Measurements from ENCODE around the gene ACKR3. TPM values are rescaled to one million over a fixed set of nuclear protein-coding genes. Genes with fewer than 3 reads are reported as not detected.

ACKR3 gene
- total and polyA plus RNA-seq, 2 of the 4 experiments (the other 2 are of a cell fraction), result not detected

GRCh38 chr2:236608710-236609109 lies 39.1 kb downstream of the ACKR3 start:
- CTCF ChIA-PET, result no interaction called here

More at GRCh38 chr2:236608710-236609109, 39.1 kb downstream of the ACKR3 start:
- no TSS peak for BruUV-seq (replicated peaks)
- ATAC-seq (ENCODE audit: low read depth) (no peak), DNase-seq (no peak)
- no peaks in the 10 kb centered on the region; the same call in 1 of the 2 replicates for H3K9me3 ChIP-seq (ENCODE audit: control insufficient read depth, insufficient read depth, low read length)
- no peak overlapping the region for H3K4ac ChIP-seq (ENCODE audit: low read depth, low read length)
- H3K36me3 ChIP-seq (ENCODE audit: control insufficient read depth, insufficient read depth, low read length), result no peaks in the 10 kb centered on the region
- H3K27me3 ChIP-seq (ENCODE audit: control insufficient read depth, insufficient read depth, low read length), result peaks cover 7% of the 10 kb centered on the region
- TF ChIP-seq ELK1 (IDR thresholded peaks at IDR 0.05; ENCODE audit: borderline replicate concordance, low read depth, low read length) (no peak), CEBPB (IDR thresholded peaks at IDR 0.05; ENCODE audit: low read depth, low read length) (no peak), RCOR1 (IDR thresholded peaks at IDR 0.05; ENCODE audit: insufficient replicate concordance, low read length) (no peak), CHD1 (IDR thresholded peaks at IDR 0.05; ENCODE audit: low read depth, low read length) (no peak), NFE2L2 (IDR thresholded peaks at IDR 0.05; ENCODE audit: low read depth, low read length) (no peak), MXI1 (IDR thresholded peaks at IDR 0.05; ENCODE audit: borderline replicate concordance, low read depth, low read length) (no peak), MAZ (IDR thresholded peaks at IDR 0.05; ENCODE audit: borderline replicate concordance, low read depth, low read length) (no peak), SMC3 (IDR thresholded peaks at IDR 0.05; ENCODE audit: low read depth, low read length) (no peak), RFX5 (IDR thresholded peaks at IDR 0.05; ENCODE audit: low read depth, low read length) (no peak), USF2 (IDR thresholded peaks at IDR 0.05; ENCODE audit: low read depth, low read length) (no peak), RAD21 (IDR thresholded peaks at IDR 0.05; ENCODE audit: low read length) (no peak), CTCF (conservative IDR thresholded peaks at IDR 0.05; ENCODE audit: low read depth, low read length) (no peak), BHLHE40 (IDR thresholded peaks at IDR 0.05; ENCODE audit: low read depth, low read length) (no peak)
- dilution Hi-C loops (cut with HindIII; ENCODE audit: low sequenced_read_pairs, unreplicated experiment), result no loop called here
- H4K20me1 ChIP-seq (ENCODE audit: insufficient read depth, low read length), result no peaks in the 10 kb centered on the region
- no peaks in the 10 kb centered on the region for H3K9me1 ChIP-seq (ENCODE audit: insufficient read depth, low read length)
- H3K27ac ChIP-seq (ENCODE audit: insufficient read depth, low read length), result no peak overlapping the region
- H2BK5ac ChIP-seq (ENCODE audit: low read depth, low read length, poor library complexity, severe bottlenecking), result no peak overlapping the region
- 67% methylated on average over 3 of the region's 3 CpGs; no CpG with 5 or more reads in 1 of the 2 experiments for WGBS, 2 experiments (ENCODE audit: extremely low coverage in 2 of 2, insufficient read length in 1 of 2)
- H2BK15ac ChIP-seq (ENCODE audit: low read depth, low read length), result no peak overlapping the region
- H3K18ac ChIP-seq (ENCODE audit: low read depth, low read length), result no peak overlapping the region
- H3K79me1 ChIP-seq (ENCODE audit: low read depth in 1 of 2, low read length in 2 of 2), result no peaks in the 10 kb centered on the region
- H4K5ac ChIP-seq (ENCODE audit: low read depth, low read length), result no peak overlapping the region
- no peak overlapping the region for H2AFZ ChIP-seq (replicated peaks; ENCODE audit: low read length, poor library complexity)
- in situ Hi-C loops (cut with MboI; ENCODE audit: low sequenced_read_pairs), result no loop called here
- H3K4me1 ChIP-seq (ENCODE audit: control insufficient read depth, insufficient read depth, low read length), result peaks cover 2% of the 10 kb centered on the region; the same call in 1 of the 2 replicates
- H2BK20ac ChIP-seq (ENCODE audit: low read depth, low read length), result no peak overlapping the region
- no peak overlapping the region for H2AK5ac ChIP-seq (ENCODE audit: low read depth, low read length)
- H4K91ac ChIP-seq (ENCODE audit: insufficient read depth, low read depth, low read length), result no peak overlapping the region
- H3K14ac ChIP-seq (replicated peaks; ENCODE audit: low read depth, low read length), result no peak overlapping the region
- no peak overlapping the region for H3K23ac ChIP-seq (ENCODE audit: low read depth, low read length)
- H3K9ac ChIP-seq (ENCODE audit: low read depth, low read length), result no peak overlapping the region
- POLR2A ChIA-PET (ENCODE audit: unreplicated experiment), result no interaction called here
- no peak overlapping the region for H3K4me2 ChIP-seq (ENCODE audit: low read depth, low read length)
- intact Hi-C loops (cut with micrococcal nuclease), result no loop called here
- H2AK9ac ChIP-seq (replicated peaks; ENCODE audit: low read depth, low read length, poor library complexity), result no peak overlapping the region
- no peak overlapping the region for H2BK120ac ChIP-seq (ENCODE audit: low read depth, low read length)
- H4K8ac ChIP-seq (ENCODE audit: low read depth in 2 of 2, low read length in 2 of 2), result no peak overlapping the region
- no peak overlapping the region for H3K4me3 ChIP-seq (ENCODE audit: insufficient read depth, low read depth, low read length)
- H3K56ac ChIP-seq (ENCODE audit: extremely low read depth, insufficient read depth, low read length), result no peak overlapping the region
